Measurements from ENCODE around the gene C4A. TPM values are rescaled to one million over a fixed set of nuclear protein-coding genes. Genes with fewer than 3 reads are reported as not detected.

C4A gene
- total and polyA plus RNA-seq, 2 experiments from 2014 or later, result 1.9 to 2.2 TPM

GRCh38 chr6:31952890-31953289 lies 29.0 kb upstream of the C4A start:
- Histone ChIP-seq H3K27ac (peak overlapping the region; percentile 30), H3K4me3 (no peak overlapping the region), H3K9me3 (ENCODE audit: low read depth) (no peaks in the 10 kb centered on the region), H3K36me3 (peaks cover 23% of the 10 kb centered on the region), H3K27me3 (no peaks in the 10 kb centered on the region), H3K4me1 (ENCODE audit: low read depth) (peaks cover 2% of the 10 kb centered on the region)
- TF ChIP-seq CTCF (IDR thresholded peaks at IDR 0.05; ENCODE audit: low read depth, low read length), result no peak
- DNase-seq (ENCODE audit: low read depth in 1 of 2, low spot score in 1 of 2), result no peak

- Histone ChIP-seq H3K36me3 (peaks cover 23% of the 10 kb centered on the region), H3K4me3 (no peak overlapping the region)
- no peak for TF ChIP-seq CTCF (IDR thresholded peaks at IDR 0.05; ENCODE audit: low read depth, low read length)
Observed at GRCh38 chr6:31954511-31954910, 27.3 kb upstream of the C4A start.

GRCh38 chr6:31956796-31957195 lies 25.1 kb upstream of the C4A start:
- Histone ChIP-seq H3K4me3 (no peak overlapping the region), H3K4me1 (ENCODE audit: low read depth) (peaks cover 11% of the 10 kb centered on the region), H3K27ac (no peak overlapping the region), H3K9me3 (ENCODE audit: low read depth) (no peaks in the 10 kb centered on the region), H3K36me3 (peaks cover 19% of the 10 kb centered on the region), H3K27me3 (no peaks in the 10 kb centered on the region)
- no peak for DNase-seq (ENCODE audit: low read depth in 1 of 2, low spot score in 1 of 2)
- no peak for TF ChIP-seq CTCF (IDR thresholded peaks at IDR 0.05; ENCODE audit: low read depth, low read length)

More at GRCh38 chr6:31954511-31954910, 27.3 kb upstream of the C4A start:
- Histone ChIP-seq H3K4me1 (ENCODE audit: low read depth) (peaks cover 7% of the 10 kb centered on the region), H3K27ac (no peak overlapping the region), H3K9me3 (ENCODE audit: low read depth) (no peaks in the 10 kb centered on the region), H3K27me3 (no peaks in the 10 kb centered on the region)
- DNase-seq (ENCODE audit: low read depth in 1 of 2, low spot score in 1 of 2), result no peak

- Histone ChIP-seq H3K36me3 (peaks cover 15% of the 10 kb centered on the region), H3K4me3 (peak overlapping the region; percentile 67), H3K9me3 (ENCODE audit: low read depth) (no peaks in the 10 kb centered on the region), H3K27me3 (no peaks in the 10 kb centered on the region), H3K27ac (peak overlapping the region; percentile 76), H3K4me1 (ENCODE audit: low read depth) (peaks cover 11% of the 10 kb centered on the region)
- TF ChIP-seq CTCF (IDR thresholded peaks at IDR 0.05; ENCODE audit: low read depth, low read length), result no peak
- DNase-seq (ENCODE audit: low read depth in 1 of 2, low spot score in 1 of 2), result no peak
Observed at GRCh38 chr6:31958412-31958740, 23.5 kb upstream of the C4A start.

GRCh38 chr6:31958741-31959739 lies 22.8 kb upstream of the C4A start, which contains the start of the genes NELFE and SKIC2:
Gene NELFE (minus strand): TSS chr6:31958971. CDS start chr6:31958446, 525 bp downstream.
Gene SKIC2 (plus strand): TSS chr6:31959175. CDS start chr6:31959193, 18 bp downstream.
- H3K4me3 ChIP-seq, result peak within 1 kb of the TSS; percentile 67
- H3K27me3 ChIP-seq, result no peaks in the 10 kb centered on the region
- peaks cover 11% of the 10 kb centered on the region for H3K4me1 ChIP-seq (ENCODE audit: low read depth)
- H3K9me3 ChIP-seq (ENCODE audit: low read depth), result no peaks in the 10 kb centered on the region
- peak within 1 kb of the TSS; percentile 76 for H3K27ac ChIP-seq
- no peak for TF ChIP-seq CTCF (IDR thresholded peaks at IDR 0.05; ENCODE audit: low read depth, low read length)
- peak; percentile 99 for DNase-seq (ENCODE audit: low read depth in 1 of 2, low spot score in 1 of 2)
- peaks cover 16% of the 10 kb centered on the region for H3K36me3 ChIP-seq
